IMR-90 (cell line): ENCODE data around the gene OLFML3. TPM values are rescaled to one million over a fixed set of nuclear protein-coding genes. Genes with fewer than 3 reads are reported as not detected.

ENCODE experiments used
- ATAC-seq: fragments of 200-7000 bp; cut with Tn5 transposase; 2 replicates; pipeline ENCODE4 v1.9.1; 2020; ENCODE audit warnings: low read depth, mild to moderate bottlenecking, moderate library complexity
- BruUV-seq: library from RNA; stranded (reverse); fragments of 400-500 nt; replicated peaks from 2 replicates; lab custom pipeline; 2021; lab: Mats Ljungman, UMichigan
- CTCF ChIA-PET: fragments of 300-600 bp; formaldehyde crosslinking; extraction: SDS; loops from one replicate; lab custom pipeline; 2021; ENCODE audit warnings: antibody characterized with exemption; lab: Yijun Ruan, JAX
- POLR2A ChIA-PET: fragments of 300-600 bp; sonication (Branson Sonifier 250); formaldehyde crosslinking; loops from one replicate; lab custom pipeline; 2022; ENCODE audit warnings: antibody characterized with exemption; ENCODE audit not compliant: unreplicated experiment; lab: Charles Lee
- DNase-seq: peaks from one replicate; pipeline ENCODE4 v3.0.0; 2013
- H2AFZ ChIP-seq: replicated peaks from 2 replicates; pipeline ENCODE3; 2013; ENCODE audit warnings: low read length, mild to moderate bottlenecking; ENCODE audit not compliant: poor library complexity
- H2AK5ac ChIP-seq: 2 replicates; pipeline ENCODE4 v1.6.1; 2013; ENCODE audit warnings: low read depth, low read length, inconsistent platforms
- H2AK9ac ChIP-seq: replicated peaks from 2 replicates; pipeline ENCODE3; 2013; ENCODE audit warnings: mild to moderate bottlenecking, low read depth, low read length, moderate library complexity; ENCODE audit not compliant: poor library complexity
- H2BK120ac ChIP-seq: 2 replicates; pipeline ENCODE4 v1.6.1; 2013; ENCODE audit warnings: low read depth, low read length, inconsistent platforms
- H2BK15ac ChIP-seq: 3 replicates; pipeline ENCODE4 v1.6.1; 2013; ENCODE audit warnings: low read depth, low read length, inconsistent platforms
- H2BK20ac ChIP-seq: 2 replicates; pipeline ENCODE4 v1.6.1; 2013; ENCODE audit warnings: low read depth, mild to moderate bottlenecking, inconsistent platforms, low read length, moderate library complexity
- H2BK5ac ChIP-seq: 2 replicates; pipeline ENCODE4 v1.6.1; 2013; ENCODE audit warnings: mild to moderate bottlenecking, low read depth, low read length, inconsistent platforms; ENCODE audit not compliant: poor library complexity, severe bottlenecking
- H3K14ac ChIP-seq: replicated peaks from 2 replicates; pipeline ENCODE4 v1.6.1; 2013; ENCODE audit warnings: low read depth, low read length, inconsistent platforms
- H3K18ac ChIP-seq: 2 replicates; pipeline ENCODE4 v1.6.1; 2013; ENCODE audit warnings: low read depth, low read length, control low read depth
- H3K23ac ChIP-seq: 2 replicates; pipeline ENCODE4 v1.6.1; 2013; ENCODE audit warnings: low read depth, low read length, inconsistent platforms
- H3K27ac ChIP-seq: 2 replicates; pipeline ENCODE4 v1.5.1; 2013; ENCODE audit warnings: mild to moderate bottlenecking, control low read depth, low read length; ENCODE audit not compliant: insufficient read depth
- H3K27me3 ChIP-seq: 2 replicates; pipeline ENCODE4 v1.6.1; 2013; ENCODE audit warnings: low read length; ENCODE audit not compliant: control insufficient read depth, insufficient read depth
- H3K36me3 ChIP-seq: 2 replicates; pipeline ENCODE4 v1.6.1; 2013; ENCODE audit warnings: low read length, mixed read lengths; ENCODE audit not compliant: control insufficient read depth, insufficient read depth
- H3K4ac ChIP-seq: 2 replicates; pipeline ENCODE4 v1.6.1; 2013; ENCODE audit warnings: low read depth, low read length, inconsistent platforms
- H3K4me1 ChIP-seq: 2 replicates; pipeline ENCODE4 v1.6.1; 2013; ENCODE audit warnings: low read length, mixed read lengths; ENCODE audit not compliant: control insufficient read depth, insufficient read depth
- H3K4me2 ChIP-seq: 2 replicates; pipeline ENCODE4 v1.6.1; 2013; ENCODE audit warnings: low read depth, mild to moderate bottlenecking, control low read depth, low read length, moderate library complexity
- H3K4me3 ChIP-seq: 2 replicates; pipeline ENCODE4 v1.5.1; 2013; ENCODE audit warnings: low read depth, mild to moderate bottlenecking, control low read depth, low read length, moderate library complexity; ENCODE audit not compliant: insufficient read depth
- H3K56ac ChIP-seq: 2 replicates; pipeline ENCODE4 v1.6.1; 2013; ENCODE audit warnings: low read length, inconsistent platforms; ENCODE audit not compliant: insufficient read depth; ENCODE audit errors: extremely low read depth
- H3K79me1 ChIP-seq, 2 experiments: 2 replicates each; pipeline ENCODE4 v1.6.1; 2013; ENCODE audit warnings: low read length in 2 of 2, inconsistent platforms in 1 of 2, low read depth in 1 of 2
- H3K9ac ChIP-seq: 2 replicates; pipeline ENCODE4 v1.6.1; 2013; ENCODE audit warnings: low read depth, low read length, control low read depth
- H3K9me1 ChIP-seq: 2 replicates; pipeline ENCODE4 v1.6.1; 2013; ENCODE audit warnings: low read length, inconsistent platforms; ENCODE audit not compliant: insufficient read depth
- H3K9me3 ChIP-seq: 2 replicates; pipeline ENCODE4 v1.6.1; 2013; ENCODE audit warnings: low read length; ENCODE audit not compliant: control insufficient read depth, insufficient read depth
- H4K20me1 ChIP-seq: 2 replicates; pipeline ENCODE4 v1.6.1; 2013; ENCODE audit warnings: low read length, inconsistent platforms; ENCODE audit not compliant: insufficient read depth
- H4K5ac ChIP-seq: 2 replicates; pipeline ENCODE4 v1.6.1; 2013; ENCODE audit warnings: mild to moderate bottlenecking, low read depth, low read length, control low read depth
- H4K8ac ChIP-seq, 2 experiments: 2 replicates each; pipeline ENCODE4 v1.6.1; 2013; ENCODE audit warnings: low read depth in 2 of 2, low read length in 2 of 2, control low read depth in 1 of 2, inconsistent platforms in 1 of 2
- H4K91ac ChIP-seq: 2 replicates; pipeline ENCODE4 v1.6.1; 2013; ENCODE audit warnings: low read depth, low read length, inconsistent platforms; ENCODE audit not compliant: insufficient read depth
- MAZ ChIP-seq: IDR thresholded peaks from 2 replicates; pipeline ENCODE4 v1.6.1; 2012; ENCODE audit warnings: low read depth, mild to moderate bottlenecking, low read length, improper control_type of control experiment, moderate library complexity, borderline replicate concordance
- RAD21 ChIP-seq: IDR thresholded peaks from 2 replicates; pipeline ENCODE4 v1.6.1; 2012; ENCODE audit warnings: low read length, improper control_type of control experiment
- SMC3 ChIP-seq: fragments of 150-350 bp; IDR thresholded peaks from 2 replicates; pipeline ENCODE4 v1.6.1; 2016; ENCODE audit warnings: low read depth, mild to moderate bottlenecking, antibody characterized with exemption, low read length, moderate library complexity
- WGBS, 2 experiments: methylation state at CpG; one replicate each; pipeline versions ENCODE4 v1.1.5 to v1.1.7; 2013; ENCODE audit warnings: missing lambda C conversion rate in 2 of 2; ENCODE audit not compliant: insufficient read length in 1 of 2; ENCODE audit errors: extremely low coverage in 2 of 2; 5-methylcytosine and 5-hydroxymethylcytosine counted together
- dilution Hi-C: fragments of 300-500 bp; cut with HindIII; formaldehyde crosslinking; loops from one replicate; pipeline ENCODE4 v1.14.3; 2018; ENCODE audit warnings: low sequenced_read_pairs; ENCODE audit not compliant: unreplicated experiment
- in situ Hi-C: fragments of 300-500 bp; cut with MboI; formaldehyde crosslinking; loops from 3 replicates; pipeline ENCODE4 v1.14.3; 2019; ENCODE audit warnings: low sequenced_read_pairs, inconsistent platforms, mixed read lengths
- intact Hi-C: fragments of 100-400 bp; cut with micrococcal nuclease; formaldehyde crosslinking; loops from 2 replicates; pipeline ENCODE4 v1.10.0; 2022
- polyA plus RNA-seq, 3 experiments: library from polyadenylated mRNA; depleted of rRNA; stranded (reverse); fragments of >200 nt; gene quantifications; 2 replicates each; pipeline ENCODE4 v1.2.3, GENCODE V29; 2012; ENCODE audit warnings: low replicate concordance in 1 of 3
- total RNA-seq: library from RNA; depleted of rRNA; stranded (reverse); fragments of >200 nt; gene quantifications from 2 replicates; pipeline ENCODE4 v1.2.3, GENCODE V29; 2012
- TF ChIP-seq, protein P1 (sequence below): conservative IDR thresholded peaks from 2 replicates; pipeline ENCODE4 v1.5.1; 2012; ENCODE audit warnings: mild to moderate bottlenecking, low read depth, low read length, improper control_type of control experiment

OLFML3 gene
- total and polyA plus RNA-seq, 2 of the 4 experiments (the other 2 are of a cell fraction), result 40.9 to 71.3 TPM

DNA sequence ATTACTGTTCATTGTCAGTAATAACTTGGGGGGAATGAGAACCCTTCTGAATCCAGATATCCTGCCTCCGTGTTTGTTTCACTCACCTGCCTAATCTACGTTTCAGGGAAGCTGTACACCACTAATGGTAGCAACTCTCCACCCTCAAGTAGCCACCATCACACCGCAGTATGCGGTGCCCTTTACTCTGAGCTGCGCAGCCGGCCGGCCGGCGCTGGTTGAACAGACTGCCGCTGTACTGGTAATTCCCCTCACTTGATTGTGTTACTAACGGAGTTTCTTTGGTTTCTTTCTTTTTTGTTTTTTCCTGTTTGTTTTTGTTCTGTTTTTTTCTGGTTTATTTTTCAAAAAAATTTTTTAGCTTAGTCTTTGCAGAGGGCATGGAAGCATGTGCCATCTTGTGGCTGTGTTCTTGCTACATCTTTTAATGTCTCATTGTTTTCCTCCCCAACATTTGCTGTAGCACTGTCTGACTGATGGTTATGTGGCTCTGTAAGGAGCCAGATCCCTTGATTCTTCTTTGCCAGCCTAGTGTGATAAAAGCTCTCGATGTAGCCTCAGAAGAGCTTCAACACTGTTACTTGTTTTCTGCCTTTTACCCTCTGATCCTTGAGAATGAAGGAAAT, 15.9 kb upstream of the OLFML3 start:
- Histone ChIP-seq H3K9me3 (no peaks in the 10 kb centered on the region), H3K4ac (no peak overlapping the region), H3K4me2 (no peak overlapping the region), H3K4me1 (no peaks in the 10 kb centered on the region), H3K79me1 (peaks cover 3 to 4% of the 10 kb centered on the region in 2 experiments; a peak in 1 of 4 replicates), H2BK120ac (no peak overlapping the region), H3K9me1 (peaks cover 3% of the 10 kb centered on the region; the same call in 1 of the 2 replicates), H2AFZ (no peak overlapping the region), H4K8ac (no peak overlapping the region), H3K23ac (no peak overlapping the region), H2AK9ac (no peak overlapping the region), H2AK5ac (no peak overlapping the region), H3K36me3 (peaks cover 22% of the 10 kb centered on the region), H2BK20ac (no peak overlapping the region), H3K27me3 (no peaks in the 10 kb centered on the region), H3K14ac (no peak overlapping the region), H4K5ac (no peak overlapping the region), H4K20me1 (no peaks in the 10 kb centered on the region), H2BK5ac (no peak overlapping the region), H4K91ac (no peak overlapping the region), H3K27ac (no peak overlapping the region), H3K18ac (no peak overlapping the region), H2BK15ac (no peak overlapping the region), H3K9ac (no peak overlapping the region), H3K56ac (no peak overlapping the region), H3K4me3 (no peak overlapping the region)
- peak; percentile 31; the same call in 1 of the 2 replicates for TF ChIP-seq SMC3
- TF ChIP-seq MAZ, result no peak
- peak; percentile 34; the same call in 1 of the 2 replicates for TF ChIP-seq RAD21
- TF ChIP-seq, protein P1, sequence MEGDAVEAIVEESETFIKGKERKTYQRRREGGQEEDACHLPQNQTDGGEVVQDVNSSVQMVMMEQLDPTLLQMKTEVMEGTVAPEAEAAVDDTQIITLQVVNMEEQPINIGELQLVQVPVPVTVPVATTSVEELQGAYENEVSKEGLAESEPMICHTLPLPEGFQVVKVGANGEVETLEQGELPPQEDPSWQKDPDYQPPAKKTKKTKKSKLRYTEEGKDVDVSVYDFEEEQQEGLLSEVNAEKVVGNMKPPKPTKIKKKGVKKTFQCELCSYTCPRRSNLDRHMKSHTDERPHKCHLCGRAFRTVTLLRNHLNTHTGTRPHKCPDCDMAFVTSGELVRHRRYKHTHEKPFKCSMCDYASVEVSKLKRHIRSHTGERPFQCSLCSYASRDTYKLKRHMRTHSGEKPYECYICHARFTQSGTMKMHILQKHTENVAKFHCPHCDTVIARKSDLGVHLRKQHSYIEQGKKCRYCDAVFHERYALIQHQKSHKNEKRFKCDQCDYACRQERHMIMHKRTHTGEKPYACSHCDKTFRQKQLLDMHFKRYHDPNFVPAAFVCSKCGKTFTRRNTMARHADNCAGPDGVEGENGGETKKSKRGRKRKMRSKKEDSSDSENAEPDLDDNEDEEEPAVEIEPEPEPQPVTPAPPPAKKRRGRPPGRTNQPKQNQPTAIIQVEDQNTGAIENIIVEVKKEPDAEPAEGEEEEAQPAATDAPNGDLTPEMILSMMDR, result 0 out of 2 replicates have a peak, but pooled peaks have one; percentile 25
- BruUV-seq, result no TSS peak
- ChIA-PET POLR2A (no interaction called here), CTCF (interaction anchor here (0.6 to 1.9 kb wide), 9 partner anchors 9 to 816 kb away, joined by 3 to 6 read pairs (median 4); no protein-coding TSS in a partner anchor)
- intact Hi-C loops, result loop anchor here (5.0 to 10.0 kb wide), 3 partner anchors 56 to 771 kb away; partner anchors contain the start of gene DCLRE1B
- WGBS, 2 experiments, result 60% methylated on average over 1 of the region's 12 CpGs; no CpG with 5 or more reads in 1 of the 2 experiments
- ATAC-seq, result peak; percentile 51
- dilution Hi-C loops, result no loop called here
- DNase-seq, result peak; percentile 14
- in situ Hi-C loops, result loop anchor here (10.0 to 25.0 kb wide), 2 partner anchors 129 to 749 kb away; partner anchors contain the start of gene NRAS
